SK-N-SH (cell line): ENCODE measurements around the gene FAM120B. TPM values are rescaled to one million over a fixed set of nuclear protein-coding genes. Genes with fewer than 3 reads are reported as not detected.

Experiments
- CTCF ChIA-PET: fragments of 300-600, 350-600 bp; formaldehyde crosslinking; extraction: SDS; loops from one replicate; lab custom pipeline; 2021; lab: Yijun Ruan, JAX
- POLR2A ChIA-PET: fragments of 350-600 bp; sonication (Branson Sonifier 250); formaldehyde crosslinking; extraction: SDS; loops from one replicate; lab custom pipeline; 2020; ENCODE audit warnings: antibody characterized with exemption, inconsistent platforms; lab: Yijun Ruan, JAX
- DNase-seq: peaks from one replicate; pipeline ENCODE4 v3.0.0; 2012
- H2AFZ ChIP-seq: fragments of 200-600 bp; sonication (generic); 2 replicates; pipeline ENCODE4 v1.8.1; 2016; ENCODE audit warnings: antibody characterized with exemption, mild to moderate bottlenecking, low read depth
- H3F3A ChIP-seq: fragments of 200-600 bp; sonication (generic); replicated peaks from 2 replicates; pipeline ENCODE3; 2016; ENCODE audit warnings: antibody characterized with exemption, mild to moderate bottlenecking; ENCODE audit not compliant: insufficient read depth
- H3K27ac ChIP-seq, 2 experiments: fragments of 200-500 bp in 1 of 2; fragments of 200-600 bp in 1 of 2; sonication (Bioruptor generic) in 1 of 2; sonication (generic), shearing (Covaris generic) in 1 of 2; 2 replicates each; pipeline versions ENCODE4 v1.5.1 to v1.6.1; 2014 to 2016; ENCODE audit warnings: low read depth in 2 of 2, inconsistent platforms in 1 of 2, low read length in 1 of 2, mild to moderate bottlenecking in 1 of 2, mixed read lengths in 1 of 2
- H3K27me3 ChIP-seq: fragments of 200-600 bp; sonication (generic), shearing (Covaris generic); 2 replicates; pipeline ENCODE4 v1.6.1; 2016; ENCODE audit warnings: mixed run types; ENCODE audit not compliant: insufficient read depth
- H3K36me3 ChIP-seq, 2 experiments: fragments of 200-500 bp in 1 of 2; fragments of 200-600 bp in 1 of 2; sonication (Bioruptor generic) in 1 of 2; sonication (generic) in 1 of 2; replicated peaks in 1 of 2; 2 replicates each; pipeline versions ENCODE3 to v1.5.1; 2014 to 2016; ENCODE audit warnings: low read length in 1 of 2, mild to moderate bottlenecking in 1 of 2; ENCODE audit not compliant: insufficient read depth in 2 of 2, control insufficient read depth in 1 of 2
- H3K4me1 ChIP-seq, 2 experiments: fragments of 200-500 bp in 1 of 2; fragments of 200-600 bp in 1 of 2; sonication (Bioruptor generic) in 1 of 2; sonication (generic), shearing (Covaris generic) in 1 of 2; 2 replicates each; pipeline versions ENCODE4 v1.5.1 to v1.6.1; 2014 to 2016; ENCODE audit warnings: low read depth in 1 of 2, low read length in 1 of 2, mixed run types in 1 of 2; ENCODE audit not compliant: insufficient read depth in 2 of 2, control insufficient read depth in 1 of 2
- H3K4me2 ChIP-seq: fragments of 200-600 bp; sonication (generic), shearing (Covaris generic); 2 replicates; pipeline ENCODE4 v1.6.1; 2017; ENCODE audit warnings: mixed run types
- H3K4me3 ChIP-seq, 2 experiments: fragments of 200-500 bp in 1 of 2; fragments of 200-600 bp in 1 of 2; sonication (Bioruptor generic) in 1 of 2; sonication (generic), shearing (Covaris generic) in 1 of 2; 2 replicates each; pipeline versions ENCODE4 v1.5.1 to v1.8.1; 2014 to 2016; ENCODE audit warnings: low read depth in 2 of 2, inconsistent platforms in 1 of 2, low read length in 1 of 2, mild to moderate bottlenecking in 1 of 2, mixed read lengths in 1 of 2, moderate library complexity in 1 of 2
- H3K79me2 ChIP-seq: fragments of 200-600 bp; sonication (generic); 2 replicates; pipeline ENCODE4 v1.8.1; 2017; ENCODE audit warnings: mild to moderate bottlenecking; ENCODE audit not compliant: insufficient read depth
- H3K9ac ChIP-seq: fragments of 200-600 bp; sonication (generic); 2 replicates; pipeline ENCODE4 v1.6.1; 2017; ENCODE audit warnings: mixed run types
- H3K9me2 ChIP-seq: fragments of 200-600 bp; sonication (generic); 2 replicates; pipeline ENCODE4 v1.6.1; 2017; ENCODE audit warnings: mixed run types
- H3K9me3 ChIP-seq: fragments of 200-600 bp; sonication (generic); 2 replicates; pipeline ENCODE4 v1.6.1; 2017; ENCODE audit warnings: mixed run types, mild to moderate bottlenecking, moderate library complexity
- H4K20me1 ChIP-seq: fragments of 200-600 bp; sonication (generic); 2 replicates; pipeline ENCODE4 v1.6.1; 2017; ENCODE audit warnings: mild to moderate bottlenecking, mixed run types; ENCODE audit not compliant: insufficient read depth
- EP300 ChIP-seq, 2 experiments: IDR thresholded peaks; 2 replicates each; pipeline versions ENCODE4 v1.4.0 to v1.6.1; 2012; ENCODE audit warnings: borderline replicate concordance in 1 of 2, low read depth in 1 of 2, low read length in 1 of 2
- EZH2phosphoT487 ChIP-seq: fragments of 200-600 bp; sonication (generic); IDR thresholded peaks from 2 replicates; pipeline ENCODE4 v1.6.1; 2017; ENCODE audit warnings: low read depth, mixed run types, mild to moderate bottlenecking, antibody characterized with exemption, moderate library complexity, borderline replicate concordance
- FOXJ3 ChIP-seq: sonication (generic); formaldehyde crosslinking; IDR thresholded peaks from 2 replicates; pipeline ENCODE4 v1.5.1; 2020; ENCODE audit warnings: mild to moderate bottlenecking, missing genetic modification reagents
- GABPA ChIP-seq: IDR thresholded peaks from 2 replicates; pipeline ENCODE4 v1.4.0; 2012; ENCODE audit warnings: low read depth, mild to moderate bottlenecking
- NFIC ChIP-seq: IDR thresholded peaks from 2 replicates; pipeline ENCODE4 v1.4.0; 2012; ENCODE audit warnings: borderline replicate concordance
- NRF1 ChIP-seq: IDR thresholded peaks from 2 replicates; pipeline ENCODE4 v1.6.1; 2012; ENCODE audit warnings: low read depth, mild to moderate bottlenecking, low read length
- POLR2AphosphoS5 ChIP-seq: IDR thresholded peaks from 2 replicates; pipeline ENCODE4 v1.6.1; 2012; ENCODE audit warnings: low read depth, low read length
- RAD21 ChIP-seq: IDR thresholded peaks from 2 replicates; pipeline ENCODE4 v1.6.1; 2012; ENCODE audit warnings: mild to moderate bottlenecking, low read length
- RCOR1 ChIP-seq: fragments of 150-350 bp; IDR thresholded peaks from 2 replicates; pipeline ENCODE4 v1.6.1; 2017; ENCODE audit warnings: antibody characterized with exemption, low read length
- RXRA ChIP-seq: IDR thresholded peaks from 2 replicates; pipeline ENCODE4 v1.4.0; 2012; ENCODE audit warnings: low read depth, mild to moderate bottlenecking, borderline replicate concordance
- SIN3A ChIP-seq: IDR thresholded peaks from 2 replicates; pipeline ENCODE4 v1.6.1; 2012; ENCODE audit warnings: low read depth, mild to moderate bottlenecking, low read length, moderate library complexity, borderline replicate concordance
- SMC3 ChIP-seq: IDR thresholded peaks from 2 replicates; pipeline ENCODE4 v1.6.1; 2012; ENCODE audit warnings: low read depth, low read length, improper control_type of control experiment
- TAF1 ChIP-seq: IDR thresholded peaks from 2 replicates; pipeline ENCODE4 v1.6.1; 2012; ENCODE audit warnings: low read depth, mild to moderate bottlenecking, low read length, moderate library complexity, borderline replicate concordance
- TEAD4 ChIP-seq: IDR thresholded peaks from 2 replicates; pipeline ENCODE4 v1.4.0; 2012; ENCODE audit warnings: mild to moderate bottlenecking, borderline replicate concordance; ENCODE audit not compliant: insufficient read depth
- WGBS: methylation state at CpG from one replicate; pipeline ENCODE4 v1.1.6; 2017; ENCODE audit warnings: low lambda C conversion rate; 5-methylcytosine and 5-hydroxymethylcytosine counted together
- polyA plus RNA-seq, 3 experiments: library from polyadenylated mRNA; depleted of rRNA; stranded (reverse); fragments of >200 nt; gene quantifications; 2 replicates each; pipeline ENCODE4 v1.2.3, GENCODE V29; 2012
- TF ChIP-seq, protein P1 (sequence below): fragments of 150-350 bp; IDR thresholded peaks from 2 replicates; pipeline ENCODE4 v1.6.1; 2017; ENCODE audit warnings: antibody characterized with exemption, low read length, low read depth, borderline replicate concordance
- TF ChIP-seq, protein P2 (sequence below): IDR thresholded peaks from 2 replicates; pipeline ENCODE4; 2012
- TF ChIP-seq, protein P3 (sequence below): IDR thresholded peaks from 2 replicates; pipeline ENCODE4 v1.6.1; 2012; ENCODE audit warnings: mild to moderate bottlenecking, low read depth, low read length, moderate library complexity
- TF ChIP-seq, protein P4 (sequence below): IDR thresholded peaks from 2 replicates; pipeline ENCODE4 v1.4.0; 2012; ENCODE audit warnings: low read depth, borderline replicate concordance

Gene FAM120B
- polyA plus RNA-seq, 1 of the 3 experiments (the other 2 are of a cell fraction) = 7.7 TPM

DNA sequence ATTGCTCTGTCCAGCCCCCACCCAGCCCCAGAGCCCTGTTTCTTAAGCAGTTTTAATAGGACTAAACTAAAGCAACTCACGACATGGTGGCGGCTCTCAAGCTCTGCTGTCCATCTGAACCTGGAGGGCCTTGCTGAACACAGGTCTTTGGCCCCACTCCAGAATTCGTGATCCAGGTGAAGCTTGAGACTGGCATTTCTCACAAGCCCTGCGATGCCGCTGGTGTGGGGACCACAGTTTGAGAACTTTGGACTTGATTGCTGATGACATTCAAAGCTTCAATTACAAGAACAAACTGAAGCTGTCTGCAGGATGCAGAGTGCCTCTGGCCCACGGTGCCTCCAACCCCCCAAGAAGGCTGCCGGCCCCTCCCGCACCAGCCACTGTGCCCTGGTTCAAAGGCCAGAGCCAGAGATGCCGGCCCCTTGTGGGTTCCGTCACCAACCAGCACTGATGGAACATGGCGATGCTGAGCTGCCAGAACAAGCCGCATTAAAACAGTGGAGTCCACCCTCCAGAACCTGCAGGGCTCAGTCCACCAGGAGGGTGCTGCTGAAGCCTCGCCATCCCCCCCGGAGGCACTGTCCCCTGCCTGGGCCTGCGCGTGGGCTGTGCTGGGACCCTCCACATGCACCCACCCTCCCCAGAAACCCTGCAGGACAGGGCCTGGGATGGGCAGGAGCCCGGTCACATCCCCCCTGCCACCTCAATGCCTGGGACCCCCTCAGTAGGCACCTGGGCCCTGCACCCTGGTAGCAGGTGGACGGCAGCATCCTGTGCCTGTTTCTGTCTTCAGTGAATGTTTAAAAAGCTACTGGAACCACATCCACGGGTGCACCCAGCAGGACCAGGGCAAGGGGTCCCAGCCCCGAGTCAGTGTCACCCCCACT, 145.4 kb downstream of the FAM120B start:
- H3F3A ChIP-seq = no peaks in the 10 kb centered on the region
- H3K36me3 ChIP-seq = no peaks in the 10 kb centered on the region
- no peaks in the 10 kb centered on the region for H3K9me2 ChIP-seq
- no peaks in the 10 kb centered on the region for H4K20me1 ChIP-seq
- TF ChIP-seq, protein P1, sequence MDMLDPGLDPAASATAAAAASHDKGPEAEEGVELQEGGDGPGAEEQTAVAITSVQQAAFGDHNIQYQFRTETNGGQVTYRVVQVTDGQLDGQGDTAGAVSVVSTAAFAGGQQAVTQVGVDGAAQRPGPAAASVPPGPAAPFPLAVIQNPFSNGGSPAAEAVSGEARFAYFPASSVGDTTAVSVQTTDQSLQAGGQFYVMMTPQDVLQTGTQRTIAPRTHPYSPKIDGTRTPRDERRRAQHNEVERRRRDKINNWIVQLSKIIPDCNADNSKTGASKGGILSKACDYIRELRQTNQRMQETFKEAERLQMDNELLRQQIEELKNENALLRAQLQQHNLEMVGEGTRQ = no peak
- TF ChIP-seq, protein P2, sequence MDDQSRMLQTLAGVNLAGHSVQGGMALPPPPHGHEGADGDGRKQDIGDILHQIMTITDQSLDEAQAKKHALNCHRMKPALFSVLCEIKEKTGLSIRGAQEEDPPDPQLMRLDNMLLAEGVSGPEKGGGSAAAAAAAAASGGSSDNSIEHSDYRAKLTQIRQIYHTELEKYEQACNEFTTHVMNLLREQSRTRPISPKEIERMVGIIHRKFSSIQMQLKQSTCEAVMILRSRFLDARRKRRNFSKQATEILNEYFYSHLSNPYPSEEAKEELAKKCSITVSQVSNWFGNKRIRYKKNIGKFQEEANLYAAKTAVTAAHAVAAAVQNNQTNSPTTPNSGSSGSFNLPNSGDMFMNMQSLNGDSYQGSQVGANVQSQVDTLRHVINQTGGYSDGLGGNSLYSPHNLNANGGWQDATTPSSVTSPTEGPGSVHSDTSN = no peak
- no peak for TF ChIP-seq TEAD4
- no peak for TF ChIP-seq EP300 (IDR thresholded peaks at IDR 0.05; ENCODE audit: borderline replicate concordance in 1 of 2, low read depth in 1 of 2, low read length in 1 of 2)
- TF ChIP-seq POLR2AphosphoS5 = no peak
- no peak for TF ChIP-seq SIN3A
- TF ChIP-seq GABPA = no peak
- TF ChIP-seq, protein P3, sequence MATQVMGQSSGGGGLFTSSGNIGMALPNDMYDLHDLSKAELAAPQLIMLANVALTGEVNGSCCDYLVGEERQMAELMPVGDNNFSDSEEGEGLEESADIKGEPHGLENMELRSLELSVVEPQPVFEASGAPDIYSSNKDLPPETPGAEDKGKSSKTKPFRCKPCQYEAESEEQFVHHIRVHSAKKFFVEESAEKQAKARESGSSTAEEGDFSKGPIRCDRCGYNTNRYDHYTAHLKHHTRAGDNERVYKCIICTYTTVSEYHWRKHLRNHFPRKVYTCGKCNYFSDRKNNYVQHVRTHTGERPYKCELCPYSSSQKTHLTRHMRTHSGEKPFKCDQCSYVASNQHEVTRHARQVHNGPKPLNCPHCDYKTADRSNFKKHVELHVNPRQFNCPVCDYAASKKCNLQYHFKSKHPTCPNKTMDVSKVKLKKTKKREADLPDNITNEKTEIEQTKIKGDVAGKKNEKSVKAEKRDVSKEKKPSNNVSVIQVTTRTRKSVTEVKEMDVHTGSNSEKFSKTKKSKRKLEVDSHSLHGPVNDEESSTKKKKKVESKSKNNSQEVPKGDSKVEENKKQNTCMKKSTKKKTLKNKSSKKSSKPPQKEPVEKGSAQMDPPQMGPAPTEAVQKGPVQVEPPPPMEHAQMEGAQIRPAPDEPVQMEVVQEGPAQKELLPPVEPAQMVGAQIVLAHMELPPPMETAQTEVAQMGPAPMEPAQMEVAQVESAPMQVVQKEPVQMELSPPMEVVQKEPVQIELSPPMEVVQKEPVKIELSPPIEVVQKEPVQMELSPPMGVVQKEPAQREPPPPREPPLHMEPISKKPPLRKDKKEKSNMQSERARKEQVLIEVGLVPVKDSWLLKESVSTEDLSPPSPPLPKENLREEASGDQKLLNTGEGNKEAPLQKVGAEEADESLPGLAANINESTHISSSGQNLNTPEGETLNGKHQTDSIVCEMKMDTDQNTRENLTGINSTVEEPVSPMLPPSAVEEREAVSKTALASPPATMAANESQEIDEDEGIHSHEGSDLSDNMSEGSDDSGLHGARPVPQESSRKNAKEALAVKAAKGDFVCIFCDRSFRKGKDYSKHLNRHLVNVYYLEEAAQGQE = no peak
- TF ChIP-seq NFIC = no peak
- TF ChIP-seq TAF1 = no peak
- no peak for TF ChIP-seq RXRA
- TF ChIP-seq EZH2phosphoT487 = no peak
- TF ChIP-seq SMC3 = no peak
- TF ChIP-seq RAD21 = no peak
- no peak for TF ChIP-seq FOXJ3 (CRISPR knock-in tag)
- TF ChIP-seq NRF1 = no peak
- TF ChIP-seq, protein P4, sequence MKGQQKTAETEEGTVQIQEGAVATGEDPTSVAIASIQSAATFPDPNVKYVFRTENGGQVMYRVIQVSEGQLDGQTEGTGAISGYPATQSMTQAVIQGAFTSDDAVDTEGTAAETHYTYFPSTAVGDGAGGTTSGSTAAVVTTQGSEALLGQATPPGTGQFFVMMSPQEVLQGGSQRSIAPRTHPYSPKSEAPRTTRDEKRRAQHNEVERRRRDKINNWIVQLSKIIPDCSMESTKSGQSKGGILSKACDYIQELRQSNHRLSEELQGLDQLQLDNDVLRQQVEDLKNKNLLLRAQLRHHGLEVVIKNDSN = no peak
- TF ChIP-seq RCOR1 = no peak
- no peak overlapping the region for H3K9ac ChIP-seq
- no peaks in the 10 kb centered on the region for H3K27me3 ChIP-seq
- H3K4me2 ChIP-seq = no peak overlapping the region
- no peaks in the 10 kb centered on the region for H3K9me3 ChIP-seq
- no peak overlapping the region for H3K4me3 ChIP-seq
- H3K4me1 ChIP-seq = peaks cover 0 to 15% of the 10 kb centered on the region in 2 experiments; a peak in 1 of 4 replicates
- POLR2A ChIA-PET = no interaction called here
- H2AFZ ChIP-seq = no peak overlapping the region
- CTCF ChIA-PET = interaction anchor here (0.6 to 0.9 kb wide), 3 partner anchors 61 to 620 kb away, joined by 3 read pairs; no protein-coding TSS in a partner anchor
- H3K79me2 ChIP-seq = no peaks in the 10 kb centered on the region
- WGBS = 85% methylated on average over 10 of the region's 20 CpGs
- DNase-seq = no peak
- H3K27ac ChIP-seq = no peak overlapping the region
